NCI-H1105 treated with DMSO at 0.1 percent for 48 hours (cell line): Measurements from ENCODE around the gene TRIM49D2.
"Not testable (repeated sequence)": the region's sequence is repeated elsewhere in the genome, so short reads cannot be mapped to it uniquely, and the experiment has no call there.

Source experiments
- DNase-seq: peaks from one replicate; lab custom pipeline; 2025; lab: John Stamatoyannopoulos, UW

The TRIM49D2 gene

GRCh38 chr11:89923764-89924163 is at the start of gene TRIM49D2:
TRIM49D2 (plus strand) TSS chr11:89924064; CDS start chr11:89926762, 2,698 bp downstream.
- not testable (repeated sequence) for DNase-seq

- not testable (repeated sequence) for DNase-seq
Measured at GRCh38 chr11:89877511-89877910, 46.4 kb upstream of the TRIM49D2 start.

GRCh38 chr11:89893245-89893644 is 30.6 kb upstream of the TRIM49D2 start:
- DNase-seq = not testable (repeated sequence)

- not testable (repeated sequence) for DNase-seq
Measured at GRCh38 chr11:89900809-89901208, 23.1 kb upstream of the TRIM49D2 start.

- no peak for DNase-seq
Measured at GRCh38 chr11:89922195-89922660, 1.6 kb upstream of the TRIM49D2 start, which contains the start of gene TRIM49D1. TRIM49D1 (minus strand) TSS chr11:89922245; CDS start chr11:89917710, 4,535 bp downstream.

GRCh38 chr11:89960833-89961232 is 37.0 kb downstream of the TRIM49D2 start:
- not testable (repeated sequence) for DNase-seq

GRCh38 chr11:89965737-89966136 is 41.9 kb downstream of the TRIM49D2 start, which contains the start of gene TRIM64:
TRIM64 (plus strand) TSS chr11:89966037; CDS start chr11:89968504, 2,467 bp downstream.
- DNase-seq = not testable (repeated sequence)
